Measurements from ENCODE around the gene IQSEC3. TPM values are rescaled to one million over a fixed set of nuclear protein-coding genes. Genes with fewer than 3 reads are reported as not detected.

IQSEC3 gene
- total and polyA plus RNA-seq, 2 of the 13 experiments (the other 11 are each of a cell fraction or from before 2014, with no cell fraction given) = not detected

DNA sequence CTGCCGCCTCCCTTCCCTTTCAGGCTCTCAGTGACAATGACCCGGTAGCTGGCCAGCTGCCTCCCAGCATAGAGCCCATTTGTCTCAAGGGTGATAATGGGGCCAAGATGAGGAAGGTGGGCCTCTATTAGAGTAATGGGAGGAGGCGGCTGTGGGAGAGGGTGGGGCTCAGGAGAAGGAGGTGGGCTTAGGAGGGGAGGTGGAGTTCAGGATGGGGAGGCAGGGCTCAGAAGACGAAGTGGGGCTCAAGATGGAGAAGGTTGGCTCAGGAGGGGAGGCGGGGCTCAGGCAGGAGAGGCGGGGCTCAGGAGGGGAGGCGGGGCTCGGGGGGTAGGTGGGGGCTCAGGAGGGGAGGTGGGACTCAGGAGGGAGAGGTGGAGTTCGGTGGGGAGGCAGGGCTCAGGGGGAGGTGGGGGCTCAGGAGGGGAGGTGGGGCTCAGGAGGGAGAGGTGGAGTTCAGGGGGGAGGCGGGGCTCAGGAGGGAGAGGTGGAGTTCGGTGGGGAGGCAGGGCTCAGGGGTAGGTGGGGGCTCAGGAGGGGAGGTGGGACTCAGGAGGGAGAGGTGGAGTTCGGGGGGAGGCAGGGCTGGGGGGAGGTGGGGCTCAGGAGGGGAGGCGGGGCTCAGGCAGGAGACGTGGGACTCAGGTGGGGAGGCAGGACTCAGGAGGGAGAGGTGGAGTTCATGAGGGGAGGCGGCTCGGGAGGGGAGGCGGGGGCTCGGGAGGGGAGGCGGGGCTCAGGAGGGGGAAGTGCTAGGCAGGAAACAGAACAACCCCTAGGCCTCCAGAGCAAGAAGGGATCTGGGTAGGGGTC, 36.8 kb downstream of the IQSEC3 start (continued):
- TF ChIP-seq ZFP41 (CRISPR knock-in tag; IDR thresholded peaks at IDR 0.05; ENCODE audit: borderline replicate concordance) (no peak), ZNF644 (CRISPR knock-in tag; IDR thresholded peaks at IDR 0.05; ENCODE audit: low read depth) (no peak), ZNF225 (CRISPR knock-in tag; IDR thresholded peaks at IDR 0.05) (no peak), FIP1L1 (IDR thresholded peaks at IDR 0.05; ENCODE audit: borderline replicate concordance, insufficient read depth, low read depth, low read length) (no peak)

DNA sequence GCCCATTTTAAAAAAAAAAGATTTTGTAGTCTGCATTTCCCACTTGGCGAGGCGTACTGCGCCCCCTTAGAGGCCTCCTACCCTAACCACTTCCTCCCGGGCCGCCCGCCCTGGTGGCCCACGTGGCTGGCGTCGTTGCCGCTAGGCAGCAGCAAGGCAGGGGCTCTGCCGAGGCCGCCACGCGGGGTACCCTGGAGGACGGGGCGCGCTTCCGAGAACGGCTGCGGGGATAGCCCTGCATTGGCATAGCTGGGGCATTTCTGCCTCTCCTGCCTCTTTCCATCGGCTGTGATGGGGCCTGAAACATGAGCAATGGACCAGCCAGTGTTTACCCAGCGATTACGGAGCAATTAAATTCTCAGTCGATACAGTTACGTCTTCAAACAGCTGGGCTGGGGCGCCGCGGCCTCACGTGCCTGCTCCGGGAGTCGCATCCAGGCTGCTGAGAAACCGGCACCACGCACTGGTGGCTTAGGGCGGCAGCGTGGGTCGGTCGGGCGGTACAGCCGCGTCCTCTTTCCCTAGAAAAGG, 38.0 kb downstream of the IQSEC3 start:
- Histone ChIP-seq H4K20me1 (ENCODE audit: insufficient read depth, low read length) (no peaks in the 10 kb centered on the region), H2AFZ (ENCODE audit: low read length) (no peak overlapping the region), H3K36me3 (replicated peaks in 1 of 2; ENCODE audit: control insufficient read depth in 1 of 2, insufficient read depth in 2 of 2, low read length in 2 of 2) (no peaks in the 10 kb centered on the region), H3K27ac (ENCODE audit: extremely low read length, insufficient read depth, low read length) (no peak overlapping the region), H3K79me2 (ENCODE audit: insufficient read depth, low read length) (no peaks in the 10 kb centered on the region), H3K4me3 (replicated peaks in 1 of 3; ENCODE audit: insufficient read depth in 1 of 3, low read depth in 2 of 3, low read length in 3 of 3) (no peak overlapping the region), H3K4me2 (ENCODE audit: low read depth, low read length) (peak overlapping the region; percentile 6; the same call in 1 of the 2 replicates), H3K9ac (ENCODE audit: insufficient read depth, low read depth, low read length) (no peak overlapping the region), H3K9me3 (ENCODE audit: low read length) (no peaks in the 10 kb centered on the region), H3K27me3 (ENCODE audit: control insufficient read depth in 1 of 2, insufficient read depth in 2 of 2, low read length in 2 of 2) (peaks cover 4 to 52% of the 10 kb centered on the region in 2 experiments), H3K4me1 (ENCODE audit: insufficient read depth, low read length) (peaks cover 13% of the 10 kb centered on the region)
- BruUV-seq (replicated peaks) = no TSS peak
- peak; percentile 18 for DNase-seq (ENCODE audit: low spot score)
- ChIA-PET POLR2A (interaction anchor here (0.5 kb wide), 1 partner anchor 83 kb away, joined by 3 read pairs; no protein-coding TSS in a partner anchor), CTCF (ENCODE audit: low intra/inter-chr PET ratio, low total read pairs) (no interaction called here)
- peak; percentile 30 for ATAC-seq
- intact Hi-C loops (cut with micrococcal nuclease; ENCODE audit: unreplicated experiment) (no loop called here), in situ Hi-C loops (cut with HindIII; ENCODE audit: extremely low pct_ligation_motif_present, low pct_unique_long_range_greater_than_20kb) (no loop called here)
- WGBS (ENCODE audit: low lambda C conversion rate) = 3% methylated on average over 12 of the region's 40 CpGs
- no peak for FAIRE-seq
- TF ChIP-seq, protein P1, sequence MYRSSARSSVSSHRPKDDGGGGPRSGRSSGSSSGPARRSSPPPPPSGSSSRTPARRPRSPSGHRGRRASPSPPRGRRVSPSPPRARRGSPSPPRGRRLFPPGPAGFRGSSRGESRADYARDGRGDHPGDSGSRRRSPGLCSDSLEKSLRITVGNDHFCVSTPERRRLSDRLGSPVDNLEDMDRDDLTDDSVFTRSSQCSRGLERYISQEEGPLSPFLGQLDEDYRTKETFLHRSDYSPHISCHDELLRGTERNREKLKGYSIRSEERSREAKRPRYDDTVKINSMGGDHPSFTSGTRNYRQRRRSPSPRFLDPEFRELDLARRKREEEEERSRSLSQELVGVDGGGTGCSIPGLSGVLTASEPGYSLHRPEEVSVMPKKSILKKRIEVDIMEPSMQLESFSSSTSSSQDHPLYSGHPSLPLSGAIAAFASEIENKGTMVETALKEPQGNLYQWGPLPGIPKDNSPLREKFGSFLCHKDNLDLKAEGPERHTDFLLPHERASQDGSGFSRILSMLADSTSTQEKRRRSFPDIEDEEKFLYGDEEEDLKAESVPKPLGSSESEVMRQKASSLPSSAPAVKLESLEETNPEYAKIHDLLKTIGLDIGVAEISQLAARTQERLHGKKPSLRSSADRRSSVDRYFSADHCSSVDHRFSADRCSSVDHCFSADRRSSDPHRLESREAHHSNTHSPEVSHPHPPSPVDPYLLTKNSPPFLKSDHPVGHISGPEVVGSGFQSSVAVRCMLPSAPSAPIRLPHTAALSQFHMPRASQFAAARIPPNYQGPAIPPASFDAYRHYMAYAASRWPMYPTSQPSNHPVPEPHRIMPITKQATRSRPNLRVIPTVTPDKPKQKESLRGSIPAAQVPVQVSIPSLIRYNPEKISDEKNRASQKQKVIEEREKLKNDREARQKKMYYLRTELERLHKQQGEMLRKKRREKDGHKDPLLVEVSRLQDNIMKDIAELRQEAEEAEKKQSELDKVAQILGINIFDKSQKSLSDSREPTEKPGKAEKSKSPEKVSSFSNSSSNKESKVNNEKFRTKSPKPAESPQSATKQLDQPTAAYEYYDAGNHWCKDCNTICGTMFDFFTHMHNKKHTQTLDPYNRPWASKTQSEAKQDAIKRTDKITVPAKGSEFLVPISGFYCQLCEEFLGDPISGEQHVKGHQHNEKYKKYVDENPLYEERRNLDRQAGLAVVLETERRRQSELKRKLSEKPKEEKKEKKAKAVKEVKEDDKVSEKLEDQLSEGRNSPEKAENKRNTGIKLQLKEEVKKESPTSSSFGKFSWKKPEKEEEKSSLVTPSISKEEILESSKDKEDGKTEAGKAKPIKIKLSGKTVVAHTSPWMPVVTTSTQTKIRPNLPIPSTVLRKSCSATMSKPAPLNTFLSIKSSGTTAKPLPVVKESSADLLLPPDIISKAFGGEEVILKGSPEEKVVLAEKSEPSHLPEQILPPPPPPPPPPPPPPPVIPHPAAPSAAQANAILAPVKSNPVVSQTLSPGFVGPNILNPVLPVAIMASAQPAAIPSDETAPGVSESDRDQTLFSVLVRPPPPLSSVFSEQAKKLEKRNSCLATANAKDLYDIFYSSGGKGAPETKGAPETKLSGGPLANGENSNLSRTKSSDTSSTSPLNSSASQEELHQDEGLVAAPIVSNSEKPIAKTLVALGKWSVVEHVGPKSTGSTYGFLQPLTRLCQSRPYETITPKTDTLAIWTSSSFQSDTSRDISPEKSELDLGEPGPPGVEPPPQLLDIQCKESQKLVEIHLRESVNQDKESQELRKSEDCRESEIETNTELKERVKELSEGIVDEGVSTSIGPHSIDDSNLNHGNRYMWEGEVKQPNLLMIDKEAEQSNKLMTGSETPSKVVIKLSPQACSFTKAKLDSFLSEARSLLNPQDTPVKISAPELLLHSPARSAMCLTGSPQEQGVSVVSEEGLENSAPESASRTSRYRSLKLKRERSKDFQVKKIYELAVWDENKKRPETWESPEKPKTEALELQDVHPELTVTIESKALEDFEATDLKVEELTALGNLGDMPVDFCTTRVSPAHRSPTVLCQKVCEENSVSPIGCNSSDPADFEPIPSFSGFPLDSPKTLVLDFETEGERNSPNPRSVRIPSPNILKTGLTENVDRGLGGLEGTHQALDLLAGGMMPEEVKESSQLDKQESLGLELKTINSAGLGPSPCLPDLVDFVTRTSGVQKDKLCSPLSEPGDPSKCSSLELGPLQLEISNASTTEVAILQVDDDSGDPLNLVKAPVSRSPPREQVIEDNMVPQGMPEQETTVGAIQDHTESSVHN (CRISPR knock-in tag; IDR thresholded peaks at IDR 0.05) = no peak
- TF ChIP-seq HNF4G (IDR thresholded peaks at IDR 0.05; ENCODE audit: borderline replicate concordance, low read depth, low read length) (no peak), HNF4G (CRISPR knock-in tag; IDR thresholded peaks at IDR 0.05; ENCODE audit: borderline replicate concordance, low read depth) (no peak), NFYB (CRISPR knock-in tag; IDR thresholded peaks at IDR 0.05) (no peak), NCOA2 (CRISPR knock-in tag; IDR thresholded peaks at IDR 0.05) (no peak), ZBTB7A (CRISPR knock-in tag; IDR thresholded peaks at IDR 0.05) (no peak), ZSCAN9 (CRISPR knock-in tag; IDR thresholded peaks at IDR 0.05; ENCODE audit: borderline replicate concordance) (no peak), NFKB2 (CRISPR knock-in tag; IDR thresholded peaks at IDR 0.05; ENCODE audit: borderline replicate concordance) (no peak), KDM5B (CRISPR knock-in tag; IDR thresholded peaks at IDR 0.05; ENCODE audit: borderline replicate concordance) (0 out of 2 replicates have a peak, but pooled peaks have one; percentile 34), SALL1 (CRISPR knock-in tag; IDR thresholded peaks at IDR 0.05) (no peak)
